H1 (cell line): ENCODE data around the gene PRKD1. TPM values are rescaled to one million over a fixed set of nuclear protein-coding genes. Genes with fewer than 3 reads are reported as not detected.

Source experiments
- EP300 ChIP-seq, 2 experiments: IDR thresholded peaks; 1 replicate in 1 of 2; 2 replicates in 1 of 2; pipeline ENCODE4 v1.6.1; 2011 to 2012; ENCODE audit warnings: low read depth in 2 of 2, low read length in 2 of 2, mild to moderate bottlenecking in 2 of 2, borderline replicate concordance in 1 of 2, inconsistent platforms in 1 of 2, moderate library complexity in 1 of 2
- GTF2F1 ChIP-seq: IDR thresholded peaks from 2 replicates; pipeline ENCODE4 v1.6.1; 2012; ENCODE audit warnings: low read depth, low read length, improper control_type of control experiment, borderline replicate concordance
- RAD21 ChIP-seq, 2 experiments: IDR thresholded peaks in 1 of 2; conservative IDR thresholded peaks in 1 of 2; 2 replicates each; pipeline ENCODE4 v1.6.1; 2011; ENCODE audit warnings: low read depth in 2 of 2, low read length in 2 of 2, improper control_type of control experiment in 1 of 2, inconsistent platforms in 1 of 2, mild to moderate bottlenecking in 1 of 2, moderate library complexity in 1 of 2
- RNF2 ChIP-seq: fragments of 200-900, 300-1000 bp; sonication (generic); IDR thresholded peaks from 2 replicates; pipeline ENCODE4 v1.7.1; 2016; ENCODE audit warnings: borderline replicate concordance, low read depth, mild to moderate bottlenecking, antibody characterized with exemption, low read length; ENCODE audit not compliant: poor library complexity, severe bottlenecking; ENCODE audit errors: missing control alignments
- RXRA ChIP-seq: IDR thresholded peaks from 2 replicates; pipeline ENCODE4 v1.6.1; 2011; ENCODE audit warnings: low read depth, mild to moderate bottlenecking, low read length, moderate library complexity; ENCODE audit not compliant: insufficient read depth
- SRF ChIP-seq: IDR thresholded peaks from 2 replicates; pipeline ENCODE4 v1.6.1; 2011; ENCODE audit warnings: mild to moderate bottlenecking, low read depth, low read length, moderate library complexity
- YY1 ChIP-seq: IDR thresholded peaks from 2 replicates; pipeline ENCODE4 v1.6.1; 2011; ENCODE audit warnings: low read depth, mild to moderate bottlenecking, low read length
- polyA plus RNA-seq, 7 experiments: library from polyadenylated mRNA; depleted of rRNA in 3 of 7; stranded (reverse) in 5 of 7; unstranded in 2 of 7; fragments of >200 nt in 5 of 7; fragments of 200-250 nt in 2 of 7; gene quantifications; 1 replicate in 5 of 7; 2 replicates in 1 of 7; 4 replicates in 1 of 7; pipeline versions ENCODE4 v1.2.1 to v1.2.3, GENCODE V29; 2011 to 2013; ENCODE audit warnings: missing spikeins in 2 of 7, mixed read lengths in 2 of 7
- small RNA-seq: library from polyadenylated mRNA; stranded (forward); fragments of <200 nt; extraction: miRNeasy Mini kit (QIAGEN cat#:217004); gene quantifications from one replicate; pipeline ENCODE3, GENCODE V24; 2013; ENCODE audit not compliant: insufficient read depth
- total RNA-seq: library from RNA; stranded (reverse); fragmentation: NEBNext Ultra II Directional; extraction: Animal tissue kit (Norgen Biotek cat#: 25700); gene quantifications from 2 replicates; pipeline ENCODE4 v1.2.1, GENCODE V29; 2021

PRKD1 gene
- total and polyA plus RNA-seq, 2 of the 8 experiments (the other 6 are each of a cell fraction or from before 2014, with no cell fraction given): 3.6 to 6.8 TPM

GRCh38 chr14:29527286-29527685 is 400.4 kb downstream of the PRKD1 start (continued):
- TF ChIP-seq GTF2F1 (no peak), EP300 (IDR thresholded peaks at IDR 0.05; ENCODE audit: borderline replicate concordance in 1 of 2, low read depth in 2 of 2, low read length in 2 of 2) (no peak), RXRA (no peak), SRF (no peak), RAD21 (IDR thresholded peaks at IDR 0.05 in 1 of 2, conservative IDR thresholded peaks at IDR 0.05 in 1 of 2; ENCODE audit: low read depth in 2 of 2, low read length in 2 of 2) (no peak), YY1 (no peak), RNF2 (no peak)
- TF ChIP-seq, all 59 proteins: peak for 0

Small RNAs within 50 kb of the gene (small RNA-seq; reads per million reads assigned to genes)
- gene RNU6-1234P: not detected
